GM20431 (cell line): ENCODE measurements around the gene MARK3.

Experiments
- in situ Hi-C: fragments of 300-500 bp; cut with MseI, MboI; formaldehyde crosslinking; loops from one replicate; pipeline ENCODE4 v1.15.0; 2020; ENCODE audit warnings: low sequenced_read_pairs; ENCODE audit not compliant: unreplicated experiment

The MARK3 gene

GRCh38 chr14:103362780-103363179 is 22.4 kb upstream of the MARK3 start:
- in situ Hi-C loops: no loop called here

- in situ Hi-C loops: no loop called here
These were observed 18.5 kb upstream of the MARK3 start for GRCh38 chr14:103366741-103367140.

DNA sequence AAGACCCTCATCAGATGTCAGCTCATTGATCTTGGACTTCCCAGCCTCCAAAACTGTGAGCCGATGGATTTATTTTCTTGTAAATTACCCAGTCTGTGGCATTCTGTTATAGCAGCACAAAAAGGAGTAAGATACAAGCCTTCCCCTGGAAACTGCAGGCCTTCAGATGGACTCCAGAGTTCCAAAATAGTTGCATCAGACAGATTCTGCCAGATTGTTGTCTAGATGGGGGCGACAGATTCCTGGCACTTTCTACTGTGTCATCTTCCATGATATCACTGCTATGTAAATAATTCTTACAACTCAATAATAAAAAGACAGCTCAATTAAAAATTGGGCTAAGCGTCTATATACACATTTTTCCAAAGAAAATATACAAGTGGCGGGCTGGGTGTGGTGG is 17.2 kb upstream of the MARK3 start:
- in situ Hi-C loops: no loop called here

GRCh38 chr14:103370087-103370486 is 15.1 kb upstream of the MARK3 start:
- in situ Hi-C loops: no loop called here

- in situ Hi-C loops: no loop called here
These were observed 13.2 kb upstream of the MARK3 start for GRCh38 chr14:103372017-103372416.

DNA sequence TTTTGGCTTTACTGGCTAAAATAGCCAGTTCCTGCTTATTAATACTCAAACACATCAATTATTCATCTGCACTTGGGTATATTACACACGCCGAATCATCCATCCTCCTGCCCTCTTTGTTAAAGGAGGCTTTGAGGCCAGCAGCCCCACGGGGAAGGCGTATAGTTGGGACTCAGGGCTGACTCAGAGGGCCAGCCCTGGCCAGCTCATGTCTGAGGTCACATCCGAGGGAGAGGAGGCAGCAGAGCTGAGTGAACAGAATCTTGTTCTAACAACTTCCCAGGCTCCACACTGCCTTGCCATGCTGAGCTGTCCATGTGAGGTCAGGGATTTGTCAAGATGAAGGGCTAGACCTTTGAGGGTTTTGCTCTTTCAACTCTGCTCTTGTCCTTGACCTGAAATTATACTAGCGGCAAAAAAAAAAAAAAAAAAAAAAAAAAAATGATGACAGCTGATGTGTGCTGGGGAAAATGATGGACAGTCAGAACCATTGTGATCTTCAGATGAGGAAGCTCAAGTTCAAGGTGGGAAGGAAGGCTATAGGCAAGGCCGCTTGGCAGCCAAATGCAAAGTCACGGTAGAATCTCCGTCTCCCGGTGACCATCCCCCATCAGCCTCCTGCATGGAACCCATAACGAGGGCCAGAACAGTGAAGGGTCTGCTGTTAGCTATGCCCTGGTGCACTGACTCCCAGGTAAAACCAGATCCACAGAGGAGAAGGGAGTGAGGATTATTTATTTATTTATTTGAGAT is 12.5 kb upstream of the MARK3 start:
- in situ Hi-C loops: no loop called here

DNA sequence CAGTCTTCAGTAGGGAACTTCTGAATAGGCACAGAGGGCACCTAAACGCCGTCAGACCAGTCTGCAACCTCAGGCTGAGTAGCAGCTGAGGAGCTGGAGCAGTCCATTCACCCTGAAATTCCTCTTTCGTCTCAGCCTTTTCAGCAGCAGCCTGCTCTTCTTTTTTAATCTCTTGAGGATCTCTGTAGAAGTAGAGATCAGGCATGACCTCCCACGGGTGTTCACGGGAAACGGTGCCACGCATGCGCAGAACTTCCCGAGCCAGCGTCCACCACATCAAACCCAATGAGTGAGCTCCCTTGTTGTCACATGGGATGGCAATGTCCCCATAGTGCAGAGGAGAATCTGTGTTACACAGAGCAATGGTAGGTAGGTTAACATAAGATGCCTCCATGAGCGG is 11.1 kb upstream of the MARK3 start:
- in situ Hi-C loops: no loop called here

DNA sequence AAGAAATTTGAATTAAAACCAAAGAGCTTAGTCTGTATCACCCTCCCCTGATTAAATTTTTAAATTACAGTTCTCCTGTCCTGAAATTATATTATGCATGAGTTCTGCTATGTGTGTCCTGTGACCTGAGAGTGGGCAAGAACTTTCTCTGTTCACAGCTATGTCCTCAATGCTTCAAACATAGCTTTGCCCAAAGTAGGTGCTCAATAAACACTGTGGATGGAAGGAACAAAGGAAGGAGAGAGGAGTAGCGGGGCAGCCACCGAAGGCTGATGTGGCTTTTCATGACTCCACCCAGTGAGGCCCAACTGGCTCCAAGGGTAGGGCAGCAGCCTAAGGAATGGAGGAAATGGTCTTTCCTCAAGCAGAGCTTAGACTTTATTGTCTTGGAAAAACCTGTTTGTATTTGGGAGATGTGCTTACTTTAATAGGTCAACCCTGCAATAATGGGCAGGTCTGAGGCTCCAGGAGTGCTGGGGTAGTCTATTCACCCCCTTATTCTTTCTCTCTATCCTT is 7.6 kb upstream of the MARK3 start:
- in situ Hi-C loops: no loop called here

GRCh38 chr14:103378038-103378854 is 7.0 kb upstream of the MARK3 start:
- in situ Hi-C loops: no loop called here

- in situ Hi-C loops: no loop called here
These were observed 4.4 kb upstream of the MARK3 start for GRCh38 chr14:103380719-103381377.

DNA sequence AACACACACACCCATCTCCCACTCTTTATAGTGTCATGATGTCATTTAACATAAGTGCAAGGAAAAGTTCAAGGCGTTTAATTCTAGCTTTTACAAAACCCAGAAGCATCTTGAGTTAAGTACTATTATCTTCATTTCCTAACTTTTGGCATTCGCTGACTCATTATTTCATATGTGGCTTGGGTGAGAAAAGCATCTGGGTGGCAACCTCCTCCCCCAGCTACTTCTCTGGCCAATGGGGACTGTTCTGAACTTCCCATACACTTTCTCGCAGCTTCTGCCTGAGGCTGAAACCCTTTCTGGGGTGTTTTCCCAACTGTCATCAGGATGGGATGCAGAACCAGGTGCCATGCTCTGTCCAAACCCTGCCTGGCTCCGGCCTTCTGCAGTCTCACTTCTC is 2.8 kb upstream of the MARK3 start:
- in situ Hi-C loops: no loop called here

- in situ Hi-C loops: no loop called here
These were observed 614 bp upstream of the MARK3 start for GRCh38 chr14:103384450-103385151.

- in situ Hi-C loops: no loop called here
These were observed 906 bp downstream of the MARK3 start for GRCh38 chr14:103385929-103386712.

DNA sequence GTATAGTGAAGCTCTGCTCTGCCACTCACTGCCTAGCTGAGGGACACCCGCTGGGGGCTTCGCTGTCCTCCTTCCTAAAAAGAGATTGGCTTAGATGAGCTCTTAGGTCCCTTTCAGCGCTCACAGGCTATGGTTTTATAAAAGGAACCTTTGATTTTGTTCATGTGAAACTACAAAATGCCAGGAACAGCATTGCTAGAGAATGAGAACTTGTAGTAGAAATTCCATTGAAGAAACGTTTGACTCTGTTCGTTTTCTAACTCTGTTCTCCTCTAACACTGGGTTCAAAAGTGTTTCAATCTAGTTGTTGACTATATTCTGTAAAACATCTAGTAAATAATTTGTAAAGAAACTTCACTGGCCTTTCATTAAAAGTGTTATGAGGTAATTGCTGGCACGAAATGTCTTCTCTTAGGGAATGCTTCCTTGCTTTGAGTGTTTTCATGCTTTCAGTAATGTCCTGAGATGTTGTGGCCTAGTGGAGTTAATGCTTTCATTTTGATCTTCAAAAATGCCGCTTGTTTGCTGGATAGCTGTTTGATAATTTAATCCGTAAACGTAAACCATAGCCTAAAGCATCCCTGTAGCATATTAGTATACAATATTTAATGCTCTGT is 1.6 kb downstream of the MARK3 start:
- in situ Hi-C loops: no loop called here

DNA sequence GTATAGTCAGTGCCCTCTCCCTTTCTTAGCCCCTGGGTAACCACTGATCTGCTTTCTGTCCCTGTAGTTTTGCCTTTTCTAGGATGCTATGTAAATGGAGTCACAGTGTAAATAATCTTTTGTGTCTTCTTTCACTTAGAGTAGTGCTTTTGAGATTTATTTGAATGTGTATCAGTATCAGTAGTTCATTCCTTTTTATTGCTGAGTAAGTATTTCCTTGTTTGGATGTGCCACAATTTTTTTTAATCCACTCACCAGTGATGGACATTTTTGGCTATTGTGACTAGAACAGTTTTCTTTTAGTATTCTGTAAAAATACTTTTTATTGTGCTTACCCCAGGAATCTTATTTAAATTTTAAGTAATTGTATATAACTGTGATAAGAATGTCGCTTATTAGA is 3.4 kb downstream of the MARK3 start:
- in situ Hi-C loops: no loop called here

- in situ Hi-C loops: no loop called here
These were observed 5.4 kb downstream of the MARK3 start for GRCh38 chr14:103390605-103391004.

DNA sequence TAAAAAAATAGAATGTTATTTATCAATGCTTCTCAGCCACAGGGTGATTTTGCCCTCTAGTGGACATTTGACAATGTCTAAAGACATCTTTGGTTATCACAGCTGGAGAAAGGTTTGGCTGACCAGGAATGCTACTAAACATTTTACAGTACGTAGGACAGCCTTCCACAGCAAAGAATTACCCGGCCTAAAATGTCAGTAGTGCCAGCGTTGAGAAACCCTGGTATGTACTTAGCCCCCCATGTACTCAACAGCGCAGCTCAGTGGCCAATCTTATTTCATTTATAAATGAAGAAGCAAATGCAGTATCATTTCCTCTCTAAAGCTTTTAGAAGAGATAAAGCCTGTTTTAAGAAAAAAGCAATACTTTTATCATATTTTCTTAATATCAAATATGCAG is 5.8 kb downstream of the MARK3 start:
- in situ Hi-C loops: no loop called here

GRCh38 chr14:103392106-103392505 is 6.9 kb downstream of the MARK3 start:
- in situ Hi-C loops: no loop called here

GRCh38 chr14:103392572-103392971 is 7.4 kb downstream of the MARK3 start:
- in situ Hi-C loops: no loop called here
